LHCN-M2 (cell line): ENCODE results near the gene RAX. TPM values are rescaled to one million over a fixed set of nuclear protein-coding genes. Genes with fewer than 3 reads are reported as not detected.
"Not testable (repeated sequence)": the region's sequence is repeated elsewhere in the genome, so short reads cannot be mapped to it uniquely, and the experiment has no call there.

ENCODE experiments used
- DNase-seq: peaks from one replicate; pipeline ENCODE4 v3.0.0-alpha.2; 2012; ENCODE audit warnings: low read depth
- total RNA-seq: library from RNA; depleted of rRNA; stranded (reverse); fragments of >200 nt; gene quantifications from 2 replicates; pipeline ENCODE4 v1.2.3, GENCODE V29; 2014

RAX gene
- total RNA-seq, 1 experiment from 2014 or later: not detected

DNA sequence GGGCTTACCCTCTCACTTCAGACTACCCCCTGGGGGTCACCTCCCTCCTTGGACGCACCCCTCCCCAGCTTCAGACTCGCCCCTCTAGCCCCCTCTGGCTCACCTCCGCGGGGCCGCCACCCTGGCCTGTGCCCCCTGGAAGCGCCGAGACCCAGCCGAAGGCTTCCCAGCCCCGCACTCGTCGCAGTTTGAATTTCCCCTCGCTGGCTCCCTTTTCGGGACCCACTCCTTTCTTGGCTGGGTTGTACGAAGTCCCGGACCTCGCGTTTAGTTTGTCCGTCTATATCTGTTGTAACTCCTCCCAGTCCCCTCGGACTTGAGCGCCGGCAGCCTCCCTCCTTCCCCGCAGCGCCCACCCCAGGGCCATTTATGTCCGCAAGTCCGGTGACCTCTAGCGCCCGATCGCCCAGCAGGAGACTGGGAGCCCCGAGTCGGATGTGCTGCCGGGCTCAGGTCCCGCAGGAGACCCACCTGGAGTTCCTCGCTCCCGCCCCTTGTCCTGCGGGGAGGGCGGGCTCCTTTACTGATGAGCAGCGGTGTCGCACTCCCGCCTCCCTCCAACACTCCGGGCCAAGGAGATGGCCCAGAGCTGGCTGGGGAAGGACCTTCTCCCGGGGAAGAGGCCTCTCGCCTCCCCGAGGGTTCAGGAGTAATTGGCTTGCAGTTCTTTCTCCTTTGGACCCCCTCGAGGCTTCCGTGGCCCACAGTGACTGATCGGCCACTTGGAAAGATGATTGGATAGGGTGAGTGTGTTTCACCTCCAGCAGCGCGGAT is 692 bp upstream of the RAX start:
- no peak for DNase-seq

DNA sequence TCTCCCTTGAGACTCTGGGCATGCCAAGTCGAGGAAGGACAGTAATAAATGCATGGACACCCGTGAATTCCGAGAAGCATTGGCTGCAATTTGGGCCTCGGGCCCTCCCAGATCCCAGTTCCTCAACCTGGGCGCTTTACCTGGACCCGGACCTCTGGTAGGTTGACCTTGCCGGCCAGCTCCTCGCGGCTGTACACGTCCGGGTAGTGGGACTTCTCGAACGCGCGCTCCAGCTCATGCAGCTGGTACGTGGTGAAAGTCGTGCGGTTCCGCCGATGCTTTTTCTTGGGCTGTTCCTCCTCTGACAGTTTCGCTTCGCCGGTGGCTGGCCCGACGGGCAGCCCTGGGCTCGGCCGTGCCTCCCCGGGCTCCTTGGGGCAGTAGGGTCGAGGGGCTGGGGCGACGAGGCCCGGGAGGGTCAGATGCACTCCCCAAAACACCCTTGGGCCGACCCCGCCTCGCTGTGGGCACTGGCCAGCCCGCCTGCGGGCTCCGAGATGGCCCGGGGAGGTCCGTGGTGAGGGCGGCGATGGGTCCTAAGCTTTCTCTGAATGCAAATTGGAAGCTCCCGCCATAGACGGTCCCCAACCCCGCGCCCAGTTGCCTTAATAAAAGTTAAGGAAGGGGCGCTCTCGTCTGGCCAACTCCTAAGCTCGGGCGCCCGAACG is 899 bp downstream of the RAX start:
- no peak for DNase-seq

DNA sequence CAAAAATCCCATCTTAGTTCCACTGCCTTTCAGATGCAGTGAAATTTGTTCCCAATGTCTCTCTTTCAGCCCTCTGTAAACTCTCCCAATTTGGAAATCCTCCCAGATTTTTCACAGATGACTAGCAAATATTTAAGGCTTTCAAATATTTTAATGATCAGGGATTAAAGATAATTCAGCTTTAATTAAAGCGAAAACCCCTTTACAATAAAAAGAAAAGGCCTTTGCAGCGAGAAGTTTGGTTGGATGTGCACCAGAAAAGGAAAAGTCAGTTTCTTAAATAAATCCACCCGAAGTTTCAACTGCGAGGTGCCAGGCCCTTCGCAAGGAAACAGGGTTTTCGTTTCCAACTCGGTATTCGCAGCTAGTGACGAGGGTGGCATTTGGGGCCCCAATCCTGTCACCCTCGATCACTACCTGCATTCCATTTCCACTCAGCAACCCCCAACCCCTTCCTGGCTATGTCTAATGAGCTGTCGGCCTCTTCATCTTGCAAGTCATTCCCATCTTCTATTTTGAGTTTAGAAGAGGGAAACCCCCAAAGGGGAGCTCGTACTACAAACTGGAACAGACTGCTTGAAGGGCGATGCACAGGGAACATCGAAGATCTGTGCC is 1.5 kb downstream of the RAX start:
- no peak for DNase-seq

DNA sequence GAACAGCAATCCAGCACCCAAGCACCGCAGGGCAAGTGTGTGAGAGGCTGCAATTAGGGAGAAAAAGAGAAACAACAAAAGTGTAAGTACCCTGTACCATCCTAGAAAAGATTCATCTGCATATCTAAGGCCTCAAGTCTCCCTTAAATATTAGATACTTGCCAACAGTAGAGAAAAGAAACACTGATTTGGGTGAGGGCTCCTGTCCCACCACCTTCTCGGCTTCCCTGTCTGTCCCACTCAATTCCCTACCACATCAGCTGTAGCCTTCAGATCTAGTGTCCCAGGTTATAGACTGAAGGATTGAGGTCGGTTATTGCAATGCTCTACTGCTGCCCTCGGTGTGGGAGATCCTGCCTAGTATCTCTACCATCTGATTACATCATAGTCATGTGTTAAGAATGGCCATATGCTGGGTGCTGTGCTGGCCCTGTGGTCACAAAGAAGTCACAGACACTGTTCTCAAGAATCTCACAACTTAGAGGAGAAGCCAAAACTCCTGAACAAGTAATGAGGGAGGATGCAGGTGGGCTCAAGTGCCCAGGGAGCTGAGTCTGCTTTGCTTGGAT is 2.5 kb downstream of the RAX start:
- no peak for DNase-seq

DNA sequence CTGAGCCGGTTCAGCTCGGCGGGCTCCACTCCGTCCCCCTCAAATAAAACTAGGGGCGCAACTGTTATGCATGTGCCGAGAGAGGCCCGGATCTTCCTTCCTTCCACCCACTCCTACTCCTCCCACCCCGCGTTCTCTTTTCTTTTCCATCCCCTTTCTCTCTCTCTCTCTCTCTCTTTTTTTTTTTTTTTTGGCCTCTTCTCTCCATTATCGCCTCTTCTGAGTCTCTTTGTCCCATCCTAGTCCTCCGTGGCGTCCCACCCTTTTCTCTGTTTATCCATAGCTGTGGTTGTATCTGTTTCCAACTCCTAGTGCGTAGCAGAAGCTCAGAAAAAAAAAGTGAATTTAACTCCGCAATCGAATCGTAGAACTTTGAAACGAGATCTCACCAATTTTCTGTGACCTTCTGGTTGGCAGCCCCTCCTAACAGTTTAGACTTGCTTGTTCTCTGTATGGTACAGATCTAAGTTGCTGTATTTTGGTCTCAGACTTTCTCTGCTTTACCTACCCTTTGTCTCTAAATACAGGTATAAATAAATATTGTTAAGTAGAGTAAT is 3.6 kb downstream of the RAX start:
- no peak for DNase-seq

DNA sequence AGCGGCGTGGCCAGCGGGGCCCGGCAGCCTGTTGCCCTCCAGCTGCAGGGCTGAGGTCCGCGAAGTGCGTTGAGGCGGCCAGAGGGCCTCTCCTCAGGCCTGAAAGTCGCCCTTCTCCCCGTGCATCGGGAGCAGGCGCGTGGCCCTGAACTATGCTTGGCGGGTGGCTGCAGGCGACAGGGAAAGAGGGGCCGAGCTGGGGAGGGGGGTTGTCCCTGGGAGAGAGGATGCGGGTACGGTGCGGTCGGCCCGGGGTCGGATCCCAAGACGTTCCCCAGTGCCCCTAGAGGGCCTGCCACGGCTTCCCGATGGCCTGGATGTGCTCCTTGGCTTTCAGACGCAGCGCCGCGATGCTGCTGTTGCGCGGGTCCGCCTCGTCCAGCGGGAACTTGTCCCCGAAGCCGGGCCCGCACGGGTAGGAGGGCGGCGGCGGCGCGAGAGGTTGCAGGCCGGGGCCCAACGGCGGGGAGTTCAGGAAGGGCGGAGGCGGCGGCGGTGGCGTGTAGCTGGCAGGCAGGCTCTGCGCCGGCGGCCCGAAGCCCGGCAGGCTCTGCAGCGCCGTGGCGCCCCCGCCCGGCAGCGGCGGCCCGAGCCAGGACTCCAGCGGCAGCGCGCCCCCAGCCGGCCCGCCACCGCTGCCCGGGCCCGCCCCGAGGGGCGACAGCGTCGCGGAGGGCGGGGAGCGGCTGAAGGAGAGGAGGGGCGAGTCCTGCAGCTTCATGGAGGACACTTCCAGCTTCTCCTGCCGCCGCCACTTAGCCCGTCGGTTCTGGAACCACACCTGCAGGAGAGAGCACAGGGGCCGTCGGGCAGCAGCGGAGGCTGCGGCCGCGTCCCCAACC is 4.3 kb downstream of the RAX start:
- DNase-seq: no peak

DNA sequence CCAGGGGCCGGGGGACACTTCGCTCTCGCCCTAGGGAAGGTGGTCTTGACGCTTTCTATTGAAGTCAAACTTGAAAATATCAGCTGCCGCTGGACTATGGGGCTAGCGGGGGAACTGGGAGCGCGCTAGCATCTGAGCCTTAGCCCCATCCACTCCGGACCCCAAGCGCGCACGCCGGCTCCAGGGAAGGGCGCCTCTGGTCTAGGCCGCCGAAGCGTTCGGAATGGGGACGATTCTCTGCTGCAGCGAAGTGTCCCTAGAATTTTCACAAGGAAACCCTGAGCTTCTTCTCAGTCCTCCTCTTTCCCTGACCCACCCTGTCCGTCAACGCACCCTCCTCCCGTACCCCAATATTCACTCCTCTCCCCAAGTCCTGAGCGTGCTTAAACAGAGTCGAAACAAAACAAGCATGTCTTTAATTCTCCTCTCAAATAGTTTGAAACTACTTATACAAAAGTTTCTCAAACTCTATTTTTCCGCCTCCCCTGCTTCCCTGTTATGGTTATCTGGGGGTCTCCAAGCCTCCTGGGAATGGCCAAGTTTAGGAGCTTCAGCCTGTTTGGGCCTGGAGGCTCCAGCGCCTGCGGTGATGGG is 5.0 kb downstream of the RAX start:
- DNase-seq: no peak

DNA sequence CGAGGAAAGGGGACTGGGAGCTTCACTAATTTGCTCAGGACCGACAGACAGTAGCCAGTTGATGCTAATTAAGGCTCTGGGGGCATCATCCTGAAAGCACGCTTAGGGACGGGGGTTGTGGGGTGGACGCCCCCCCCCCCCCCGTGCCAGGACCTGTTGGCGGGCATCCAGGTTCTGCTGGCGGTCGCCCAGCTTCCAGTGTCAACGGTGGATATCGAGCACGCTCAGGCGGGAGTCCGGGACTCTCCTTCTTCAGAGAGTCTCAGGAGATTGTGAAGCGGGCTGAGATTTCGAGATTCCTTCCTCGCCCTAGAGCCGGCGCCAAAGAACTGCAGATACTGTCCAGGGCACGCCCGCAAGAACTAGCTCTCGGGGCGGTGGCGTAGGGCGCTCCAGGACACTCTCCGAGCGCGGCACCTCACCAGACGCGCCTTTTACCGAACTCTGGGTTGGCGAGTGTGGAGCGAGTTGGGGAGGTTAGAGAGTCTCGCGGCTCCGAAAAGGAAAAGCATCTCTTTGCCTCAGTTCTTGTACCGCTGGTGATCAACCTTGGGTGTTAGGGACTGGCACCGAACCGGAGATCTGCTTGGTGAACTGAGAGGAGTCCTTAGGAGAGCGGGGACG is 5.6 kb downstream of the RAX start:
- DNase-seq: no peak

DNA sequence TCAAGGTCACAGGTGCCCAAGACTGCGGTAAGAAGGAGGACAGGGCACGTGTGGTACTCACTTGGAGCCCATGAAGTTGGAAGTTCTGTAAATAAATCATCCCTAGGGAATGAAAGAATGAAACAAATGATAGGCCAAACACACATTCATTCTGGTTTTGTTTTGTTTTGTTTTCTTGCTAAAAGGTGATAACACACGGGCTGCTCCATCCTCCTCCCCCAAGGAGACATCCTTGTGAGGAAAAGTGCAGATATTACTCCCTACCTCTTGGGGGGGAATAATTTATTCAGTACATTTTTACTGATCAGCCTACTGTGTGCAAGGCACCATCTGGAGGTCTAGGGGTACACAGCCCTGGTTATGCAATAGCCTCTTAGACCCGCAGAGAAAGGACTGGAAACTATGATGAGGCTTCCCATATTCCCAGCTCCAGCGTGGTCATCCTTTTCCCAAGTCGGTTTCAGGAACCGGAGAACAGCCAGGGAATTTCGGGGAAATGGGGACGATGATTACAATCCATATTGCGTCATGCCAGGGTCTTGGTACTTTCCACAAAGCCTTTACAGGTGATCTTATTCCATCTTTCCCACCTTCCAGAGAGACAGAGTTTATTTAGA is 6.3 kb downstream of the RAX start:
- DNase-seq: no peak

DNA sequence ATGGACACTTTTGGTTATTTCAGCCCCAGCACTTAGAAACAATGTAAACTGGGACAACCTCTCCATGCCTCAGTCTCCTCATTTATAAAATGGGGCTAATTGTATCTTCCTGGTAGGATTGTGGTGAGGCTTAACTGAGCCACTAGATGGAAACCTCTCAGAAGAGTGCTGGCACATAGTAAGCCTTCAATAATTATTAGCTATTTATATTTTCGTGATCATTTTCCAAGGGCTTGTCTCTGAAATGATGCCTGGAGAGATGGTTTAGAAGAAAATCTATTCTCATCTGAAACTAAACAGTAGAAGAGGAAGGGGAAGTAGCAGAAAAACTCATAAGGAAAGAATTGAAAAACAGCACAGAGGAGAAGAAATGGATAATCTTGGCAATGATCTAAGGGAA is 6.8 kb downstream of the RAX start:
- DNase-seq: no peak

DNA sequence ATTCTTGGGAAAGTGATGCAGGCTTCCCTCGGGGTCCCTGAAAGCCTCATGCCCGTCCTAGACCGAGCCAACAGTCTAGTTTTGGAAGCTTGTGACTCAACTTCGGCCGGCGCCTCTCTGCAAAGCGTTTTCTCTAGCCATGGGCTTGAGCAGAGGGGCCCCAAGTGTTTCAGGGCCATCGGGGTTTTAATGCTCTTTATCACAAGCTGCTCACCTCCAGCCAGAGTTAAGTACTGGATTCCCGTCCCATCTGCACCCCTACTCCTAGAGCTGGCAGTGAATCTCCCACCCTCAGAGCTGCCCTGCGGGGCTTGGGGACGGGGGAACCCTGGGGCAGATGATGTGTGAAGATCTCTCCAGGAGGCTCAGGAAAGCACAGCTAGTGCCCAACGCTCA is 7.3 kb downstream of the RAX start:
- no peak for DNase-seq

DNA sequence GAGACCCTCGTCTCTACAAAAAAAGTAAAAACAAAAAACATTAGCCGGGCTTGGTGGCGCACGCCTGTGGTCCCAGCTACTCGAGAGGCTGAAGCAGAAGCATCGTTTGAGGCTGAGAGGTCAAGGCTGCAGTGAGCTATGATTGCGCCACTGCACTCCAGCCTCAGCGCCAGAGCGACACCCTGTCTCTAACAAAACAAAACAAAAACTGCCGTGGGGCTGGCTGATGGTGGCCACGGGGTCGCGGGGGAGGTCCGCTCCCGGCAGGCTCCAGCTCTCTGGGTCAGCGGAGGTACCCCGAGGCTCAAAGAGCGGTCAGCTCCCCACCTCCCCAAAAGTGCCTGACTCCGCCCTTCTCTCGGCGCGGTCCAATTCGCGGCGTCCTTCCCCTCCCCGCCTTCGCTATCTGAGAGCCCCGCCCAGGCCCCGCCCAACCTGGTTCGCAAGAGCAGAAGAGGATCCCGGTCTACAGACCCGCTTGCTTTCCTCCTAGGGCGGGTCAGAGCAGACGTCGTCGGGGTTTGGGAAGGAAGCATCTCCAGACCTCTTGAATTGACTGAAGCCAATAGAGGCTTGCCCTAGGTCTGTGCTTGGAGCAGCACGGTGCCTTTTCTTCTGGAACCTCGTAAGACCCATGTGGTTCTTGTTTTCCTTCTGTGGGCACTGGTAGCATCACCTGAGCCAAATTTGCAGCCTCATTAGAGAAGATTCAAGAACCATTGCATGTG is 7.8 kb downstream of the RAX start:
- no peak for DNase-seq

DNA sequence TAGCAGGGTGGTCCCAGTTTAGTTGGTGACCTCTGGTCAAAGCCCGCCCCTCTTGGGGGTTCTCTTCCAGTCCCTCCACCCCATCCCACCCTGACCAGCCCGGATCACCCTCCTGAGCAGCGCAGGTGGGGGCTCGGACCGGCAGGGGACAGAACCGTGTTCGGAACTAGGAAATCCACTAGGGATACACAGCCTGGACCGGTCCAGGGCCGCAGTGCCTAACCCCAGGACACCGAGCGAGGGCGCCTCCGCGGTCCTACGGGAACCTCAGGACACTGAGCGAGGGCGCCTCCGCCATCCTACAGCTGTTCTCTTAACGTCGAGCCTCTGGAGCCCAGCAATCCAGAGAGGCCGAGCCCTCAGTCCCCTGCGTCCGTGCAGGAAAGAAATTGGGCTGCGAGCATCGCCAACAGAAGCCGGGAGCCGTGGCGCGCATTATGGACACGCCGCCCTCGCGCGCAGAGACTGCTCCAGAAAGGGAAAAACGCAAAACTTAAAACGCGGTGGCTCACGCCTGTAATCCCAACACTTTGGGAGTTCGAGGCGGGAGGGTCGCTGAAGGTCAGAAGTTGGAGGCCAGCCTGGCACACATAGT is 8.5 kb downstream of the RAX start:
- DNase-seq: no peak

DNA sequence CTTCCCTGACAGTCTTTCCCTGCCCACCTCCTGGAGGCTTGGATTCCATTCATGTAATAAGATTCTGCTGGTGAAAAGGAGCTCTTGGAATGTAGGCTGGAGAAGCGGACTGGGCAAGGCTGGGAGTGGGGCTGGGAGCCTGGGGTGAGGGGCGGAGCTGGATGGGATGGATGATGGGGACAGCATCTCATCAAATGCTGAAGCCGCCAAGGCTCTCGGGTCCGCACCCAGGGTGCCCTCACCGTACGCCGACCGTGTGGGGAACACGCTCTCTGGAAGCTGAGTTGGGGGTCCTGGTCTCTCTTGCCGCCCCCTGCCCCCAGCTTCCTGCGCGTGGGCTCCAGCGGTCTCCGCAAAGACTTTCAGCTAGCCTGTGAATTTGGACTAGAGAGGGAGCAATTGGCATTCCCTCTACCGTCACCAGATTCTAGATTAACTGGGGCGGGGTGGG is 9.1 kb downstream of the RAX start:
- DNase-seq: no peak

DNA sequence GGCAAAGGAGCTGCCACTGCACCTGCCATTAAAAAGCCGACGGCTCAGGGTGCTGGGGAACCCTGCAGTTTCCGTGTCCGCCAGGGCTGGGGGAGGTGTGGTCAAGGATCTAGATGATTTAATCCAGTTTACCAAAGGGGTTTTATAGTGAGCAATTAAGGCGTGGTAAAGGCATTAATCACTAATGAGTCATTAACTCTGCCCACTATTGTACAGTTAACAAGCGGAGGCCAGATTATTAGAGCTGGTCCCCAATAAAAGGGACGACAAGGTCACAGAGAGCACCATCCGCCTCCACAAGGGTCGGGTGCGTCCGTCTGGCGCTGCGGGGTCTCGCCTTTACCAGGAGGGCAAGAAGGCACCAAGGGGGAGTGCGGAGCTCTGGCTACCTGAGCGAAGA is 9.6 kb downstream of the RAX start:
- no peak for DNase-seq

DNA sequence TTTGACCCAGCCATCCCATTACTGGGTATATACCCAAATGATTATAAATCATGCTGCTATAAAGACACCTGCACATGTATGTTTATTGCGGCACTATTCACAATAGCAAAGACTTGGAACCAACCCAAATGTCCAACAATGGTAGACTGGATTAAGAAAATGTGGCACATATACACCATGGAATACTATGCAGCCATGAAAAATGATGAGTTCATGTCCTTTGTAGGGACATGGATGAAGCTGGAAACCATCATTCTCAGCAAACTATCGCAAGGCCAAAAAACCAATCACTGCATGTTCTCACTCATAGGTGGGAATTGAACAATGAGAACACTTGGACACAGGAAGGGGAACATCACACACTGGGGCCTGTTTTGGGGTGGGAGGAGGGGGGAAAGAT is 11.0 kb downstream of the RAX start:
- not testable (repeated sequence) for DNase-seq

DNA sequence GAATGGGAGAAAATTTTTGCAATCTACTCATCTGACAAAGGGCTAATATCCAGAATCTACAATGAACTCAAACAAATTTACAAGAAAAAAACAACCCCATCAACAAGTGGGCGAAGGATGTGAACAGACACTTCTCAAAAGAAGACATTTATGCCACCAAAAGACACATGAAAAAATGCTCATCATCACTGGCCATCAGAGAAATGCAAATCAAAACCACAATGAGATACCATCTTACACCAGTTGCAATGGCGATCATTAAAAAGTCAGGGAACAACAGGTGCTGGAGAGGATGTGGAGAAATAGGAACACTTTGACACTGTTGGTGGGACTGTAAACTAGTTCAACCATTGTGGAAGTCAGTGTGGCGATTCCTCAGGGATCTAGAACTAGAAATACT is 11.4 kb downstream of the RAX start:
- DNase-seq: not testable (repeated sequence)

DNA sequence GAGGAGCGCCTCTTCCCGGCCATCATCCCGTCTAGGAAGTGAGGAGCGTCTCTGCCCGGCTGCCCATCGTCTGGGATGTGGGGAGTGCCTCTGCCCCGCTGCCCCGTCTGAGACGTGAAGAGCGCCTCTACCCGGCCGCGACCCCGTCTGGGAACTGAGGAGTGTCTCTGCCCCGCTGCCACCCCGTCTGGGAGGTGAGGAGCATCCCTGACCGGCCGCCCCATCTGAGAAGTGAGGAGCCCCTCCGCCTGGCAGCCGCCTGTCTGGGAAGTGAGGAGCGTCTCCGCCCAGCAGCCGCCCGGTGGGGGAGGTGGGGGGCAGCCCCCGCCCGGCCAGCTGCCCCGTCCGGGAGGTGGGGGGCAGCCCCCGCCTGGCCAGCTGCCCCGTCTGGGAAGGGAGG is 17.8 kb downstream of the RAX start:
- not testable (repeated sequence) for DNase-seq
